ENCODE measurements around the gene STK35. TPM values are rescaled to one million over a fixed set of nuclear protein-coding genes. Genes with fewer than 3 reads are reported as not detected.
A peak's percentile ranks its signal among the peaks of the same experiment; 100 is the strongest.

Gene STK35
- total and polyA plus RNA-seq, 9 donors: 5.1 to 20.2 (median 13.2) TPM

DNA sequence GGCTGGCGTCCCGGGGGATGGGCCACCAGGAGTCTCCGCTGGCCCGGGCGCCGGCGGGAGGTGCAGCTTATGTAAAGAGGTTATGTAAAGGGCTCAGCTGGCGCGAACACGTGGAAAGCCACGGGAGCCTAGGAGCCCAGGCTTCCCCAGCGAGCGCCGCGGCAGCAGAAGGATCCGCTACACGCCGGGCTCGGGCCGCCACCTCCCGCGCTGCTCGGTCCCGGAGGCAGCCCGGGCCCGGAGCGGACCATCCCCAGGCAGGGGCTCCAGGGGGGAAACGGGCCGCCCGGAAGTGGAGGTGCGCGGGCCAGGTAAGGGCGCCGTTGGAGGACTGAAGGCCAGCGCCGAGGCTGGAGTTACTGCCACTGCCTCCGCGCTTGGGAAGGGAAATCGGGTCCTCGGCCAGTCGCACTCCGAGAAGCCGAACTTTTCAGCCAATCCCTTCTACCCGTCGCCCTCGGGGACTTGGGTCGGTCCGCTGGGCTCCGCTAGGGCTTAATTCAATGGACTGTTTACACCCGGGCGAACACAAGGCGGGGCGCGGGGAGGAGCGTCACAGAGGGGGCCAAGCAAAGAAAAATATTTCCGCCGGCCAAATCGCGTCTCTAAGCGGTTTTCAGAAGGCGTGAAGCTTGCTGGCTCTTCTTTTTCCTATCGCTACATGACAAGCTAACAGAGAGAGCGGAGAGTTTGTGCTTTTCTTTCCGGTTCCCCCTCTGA is 398 bp downstream of the STK35 start:
- intact Hi-C loops (cut with DNase I): loop anchor here in 2 of 4 donors (5.0 to 10.0 kb wide), 3 partner anchors 205 to 777 kb away; partner anchors contain the start of genes SIRPA (in 2 of the 2) and SDCBP2 (in 1 of the 2)
- peak; percentile 90 to 94 (median 91) for DNase-seq
- no peaks in the 10 kb centered on the region for H3K27me3 ChIP-seq
- peak overlapping the region; percentile 83 for H3K4me3 ChIP-seq
- H3K27ac ChIP-seq: peak overlapping the region; percentile 98 to 100
- WGBS, 3 donors: 0 to 1% (median 0%) methylated on average over 50 to 64 of the region's 64 CpGs
- peaks cover 6% of the 10 kb centered on the region for H3K4me1 ChIP-seq (ENCODE audit: insufficient read depth)
- no peaks in the 10 kb centered on the region for H3K36me3 ChIP-seq
- H3K9me3 ChIP-seq: no peaks in the 10 kb centered on the region
- peak; percentile 42 for TF ChIP-seq POLR2A (IDR thresholded peaks at IDR 0.05)
- no peak for TF ChIP-seq EP300 (IDR thresholded peaks at IDR 0.05)
- TF ChIP-seq, protein P1, sequence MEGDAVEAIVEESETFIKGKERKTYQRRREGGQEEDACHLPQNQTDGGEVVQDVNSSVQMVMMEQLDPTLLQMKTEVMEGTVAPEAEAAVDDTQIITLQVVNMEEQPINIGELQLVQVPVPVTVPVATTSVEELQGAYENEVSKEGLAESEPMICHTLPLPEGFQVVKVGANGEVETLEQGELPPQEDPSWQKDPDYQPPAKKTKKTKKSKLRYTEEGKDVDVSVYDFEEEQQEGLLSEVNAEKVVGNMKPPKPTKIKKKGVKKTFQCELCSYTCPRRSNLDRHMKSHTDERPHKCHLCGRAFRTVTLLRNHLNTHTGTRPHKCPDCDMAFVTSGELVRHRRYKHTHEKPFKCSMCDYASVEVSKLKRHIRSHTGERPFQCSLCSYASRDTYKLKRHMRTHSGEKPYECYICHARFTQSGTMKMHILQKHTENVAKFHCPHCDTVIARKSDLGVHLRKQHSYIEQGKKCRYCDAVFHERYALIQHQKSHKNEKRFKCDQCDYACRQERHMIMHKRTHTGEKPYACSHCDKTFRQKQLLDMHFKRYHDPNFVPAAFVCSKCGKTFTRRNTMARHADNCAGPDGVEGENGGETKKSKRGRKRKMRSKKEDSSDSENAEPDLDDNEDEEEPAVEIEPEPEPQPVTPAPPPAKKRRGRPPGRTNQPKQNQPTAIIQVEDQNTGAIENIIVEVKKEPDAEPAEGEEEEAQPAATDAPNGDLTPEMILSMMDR (IDR thresholded peaks at IDR 0.05): peak in 1 of 3 donors; percentile 54

DNA sequence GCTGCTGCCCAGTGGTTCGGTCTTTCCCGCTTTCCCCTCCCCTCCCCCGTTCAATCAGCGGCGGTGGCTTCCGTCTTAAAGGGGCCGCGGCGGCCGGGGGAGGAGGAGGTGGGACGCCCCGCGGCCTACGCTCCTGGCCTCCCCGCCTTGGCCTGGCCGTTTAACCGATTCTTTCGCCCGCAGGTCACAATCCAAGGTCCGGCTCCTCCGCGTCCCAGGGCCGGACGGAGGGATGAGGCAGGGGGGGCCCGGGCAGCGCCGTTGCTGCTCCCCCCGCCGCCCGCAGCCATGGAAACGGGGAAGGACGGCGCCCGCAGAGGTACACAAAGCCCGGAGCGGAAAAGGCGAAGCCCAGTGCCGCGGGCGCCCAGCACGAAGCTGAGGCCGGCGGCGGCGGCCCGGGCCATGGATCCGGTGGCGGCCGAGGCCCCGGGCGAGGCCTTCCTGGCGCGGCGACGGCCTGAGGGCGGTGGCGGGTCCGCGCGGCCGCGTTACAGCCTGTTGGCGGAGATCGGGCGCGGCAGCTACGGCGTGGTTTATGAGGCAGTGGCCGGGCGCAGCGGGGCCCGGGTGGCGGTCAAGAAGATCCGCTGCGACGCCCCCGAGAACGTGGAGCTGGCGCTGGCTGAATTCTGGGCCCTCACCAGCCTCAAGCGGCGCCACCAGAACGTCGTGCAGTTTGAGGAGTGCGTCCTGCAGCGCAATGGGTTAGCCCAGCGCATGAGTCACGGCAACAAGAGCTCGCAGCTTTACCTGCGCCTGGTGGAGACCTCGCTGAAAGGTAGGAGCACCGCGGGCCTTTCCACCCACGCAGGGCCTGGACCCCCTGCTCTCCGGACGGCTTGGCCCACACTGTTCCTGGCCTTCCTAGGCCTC is 1.2 kb downstream of the STK35 start:
- H3K4me3 ChIP-seq: peak overlapping the region; percentile 83
- WGBS, 3 donors: 0% methylated on average over 84 to 95 of the region's 95 CpGs
- H3K27me3 ChIP-seq: no peaks in the 10 kb centered on the region
- DNase-seq: peak; percentile 85 to 90 (median 88)
- intact Hi-C loops (cut with DNase I): loop anchor here in 2 of 4 donors (5.0 to 10.0 kb wide), 3 partner anchors 206 to 778 kb away; partner anchors contain the start of genes SIRPA (in 2 of the 2) and SDCBP2 (in 1 of the 2)
- H3K27ac ChIP-seq: peak overlapping the region; percentile 98 to 100
- peak; percentile 24 for TF ChIP-seq EP300 (IDR thresholded peaks at IDR 0.05)
- peak; percentile 83 for TF ChIP-seq POLR2A (IDR thresholded peaks at IDR 0.05)
- TF ChIP-seq, protein P1 (IDR thresholded peaks at IDR 0.05): no peak
- H3K36me3 ChIP-seq: no peaks in the 10 kb centered on the region
- H3K4me1 ChIP-seq (ENCODE audit: insufficient read depth): peaks cover 7% of the 10 kb centered on the region
- no peaks in the 10 kb centered on the region for H3K9me3 ChIP-seq

GRCh38 chr20:2103461-2104153 is 2.0 kb downstream of the STK35 start:
- 1 to 2% (median 1%) methylated on average over 13 of the region's 13 CpGs for WGBS, 3 donors
- no peaks in the 10 kb centered on the region for H3K9me3 ChIP-seq
- peak overlapping the region in 1 of 2 donors; percentile 100 for H3K27ac ChIP-seq
- H3K36me3 ChIP-seq: no peaks in the 10 kb centered on the region
- peaks cover 7% of the 10 kb centered on the region for H3K4me1 ChIP-seq (ENCODE audit: insufficient read depth)
- intact Hi-C loops (cut with DNase I): loop anchor here in 2 of 4 donors (5.0 to 10.0 kb wide), 3 partner anchors 206 to 779 kb away; partner anchors contain the start of genes SIRPA (in 2 of the 2) and SDCBP2 (in 1 of the 2)
- peak overlapping the region; percentile 83 for H3K4me3 ChIP-seq
- H3K27me3 ChIP-seq: no peaks in the 10 kb centered on the region
- TF ChIP-seq POLR2A (IDR thresholded peaks at IDR 0.05) (no peak), EP300 (IDR thresholded peaks at IDR 0.05) (no peak)
- TF ChIP-seq, protein P1 (IDR thresholded peaks at IDR 0.05): no peak
- no peak for DNase-seq

GRCh38 chr20:2104236-2104635 is 2.6 kb downstream of the STK35 start:
- intact Hi-C loops (cut with DNase I): loop anchor here in 2 of 4 donors (5.0 to 10.0 kb wide), 3 partner anchors 207 to 779 kb away; partner anchors contain the start of genes SIRPA (in 2 of the 2) and SDCBP2 (in 1 of the 2)
- DNase-seq: no peak
- WGBS, 3 donors: 35 to 38% (median 36%) methylated on average over 8 of the region's 8 CpGs
- no peaks in the 10 kb centered on the region for H3K36me3 ChIP-seq
- peak overlapping the region; percentile 83 for H3K4me3 ChIP-seq
- no peak overlapping the region for H3K27ac ChIP-seq
- peaks cover 11% of the 10 kb centered on the region for H3K4me1 ChIP-seq (ENCODE audit: insufficient read depth)
- H3K9me3 ChIP-seq: no peaks in the 10 kb centered on the region
- TF ChIP-seq, protein P1 (IDR thresholded peaks at IDR 0.05): no peak
- H3K27me3 ChIP-seq: no peaks in the 10 kb centered on the region

Measured in ovary (tissue), 9 donors.